Choroid plexus epithelial cell (primary cell): ENCODE data around the gene RIPOR1.
A peak's percentile ranks its signal among the peaks of the same experiment; 100 is the strongest.

Experiments
- DNase-seq: peaks from one replicate; pipeline ENCODE4 v3.0.0-alpha.2; 2010; ENCODE audit warnings: low read depth
- H3K4me3 ChIP-seq: 2 replicates; pipeline ENCODE4 v1.5.1; 2011; ENCODE audit warnings: low read depth, mild to moderate bottlenecking, control low read depth, low read length, moderate library complexity
- TF ChIP-seq, protein P1 (sequence below): conservative IDR thresholded peaks from 2 replicates; pipeline ENCODE4 v1.5.1; 2011; ENCODE audit warnings: low read depth, mild to moderate bottlenecking, control low read depth, inconsistent platforms, low read length, moderate library complexity

The RIPOR1 gene

DNA sequence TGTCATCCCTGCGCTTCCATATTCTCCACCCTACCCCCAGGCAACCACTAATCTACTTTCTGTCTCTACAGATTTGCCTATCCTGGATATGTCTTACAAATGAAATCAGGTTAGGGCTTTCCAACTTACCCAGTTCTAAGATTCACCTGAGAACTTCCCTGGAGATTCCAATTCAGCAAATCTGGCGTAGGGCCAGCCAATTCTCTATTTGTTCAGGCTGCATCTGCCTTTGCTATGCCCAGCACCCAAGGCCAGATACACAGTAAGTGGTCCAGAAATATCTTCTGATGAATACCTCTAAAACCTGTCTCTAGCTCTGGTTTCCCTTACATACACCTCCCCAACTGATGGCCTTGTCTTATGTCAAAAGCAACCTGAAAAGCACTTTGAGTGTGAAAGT is 23.3 kb downstream of the RIPOR1 start:
- no peak for DNase-seq
- TF ChIP-seq, protein P1, sequence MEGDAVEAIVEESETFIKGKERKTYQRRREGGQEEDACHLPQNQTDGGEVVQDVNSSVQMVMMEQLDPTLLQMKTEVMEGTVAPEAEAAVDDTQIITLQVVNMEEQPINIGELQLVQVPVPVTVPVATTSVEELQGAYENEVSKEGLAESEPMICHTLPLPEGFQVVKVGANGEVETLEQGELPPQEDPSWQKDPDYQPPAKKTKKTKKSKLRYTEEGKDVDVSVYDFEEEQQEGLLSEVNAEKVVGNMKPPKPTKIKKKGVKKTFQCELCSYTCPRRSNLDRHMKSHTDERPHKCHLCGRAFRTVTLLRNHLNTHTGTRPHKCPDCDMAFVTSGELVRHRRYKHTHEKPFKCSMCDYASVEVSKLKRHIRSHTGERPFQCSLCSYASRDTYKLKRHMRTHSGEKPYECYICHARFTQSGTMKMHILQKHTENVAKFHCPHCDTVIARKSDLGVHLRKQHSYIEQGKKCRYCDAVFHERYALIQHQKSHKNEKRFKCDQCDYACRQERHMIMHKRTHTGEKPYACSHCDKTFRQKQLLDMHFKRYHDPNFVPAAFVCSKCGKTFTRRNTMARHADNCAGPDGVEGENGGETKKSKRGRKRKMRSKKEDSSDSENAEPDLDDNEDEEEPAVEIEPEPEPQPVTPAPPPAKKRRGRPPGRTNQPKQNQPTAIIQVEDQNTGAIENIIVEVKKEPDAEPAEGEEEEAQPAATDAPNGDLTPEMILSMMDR = no peak
- no peak overlapping the region for H3K4me3 ChIP-seq

DNA sequence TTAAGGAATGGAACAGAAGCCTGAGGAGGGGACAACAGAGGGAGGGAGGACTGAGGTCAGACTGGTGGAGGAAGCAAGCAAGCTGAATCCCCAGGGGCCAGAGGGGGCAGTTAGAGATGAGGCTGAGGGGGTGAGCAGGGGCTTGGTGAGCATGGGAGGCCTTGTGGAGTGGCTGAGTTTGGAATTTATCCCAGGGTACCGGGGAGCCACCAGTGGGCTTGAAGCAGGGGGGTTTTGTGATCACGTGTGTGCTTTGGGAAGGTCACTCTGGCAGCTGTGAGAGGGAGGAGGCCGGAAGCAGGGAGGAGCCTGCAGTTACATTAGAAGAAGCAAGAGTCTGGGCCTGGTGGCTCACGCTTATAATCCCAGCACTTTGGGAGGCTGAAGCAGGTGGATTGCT is 23.8 kb downstream of the RIPOR1 start:
- DNase-seq = no peak
- no peak overlapping the region for H3K4me3 ChIP-seq
- TF ChIP-seq, protein P1 = no peak

GRCh38 chr16:67555795-67556212 is 27.2 kb downstream of the RIPOR1 start:
- H3K4me3 ChIP-seq = no peak overlapping the region
- DNase-seq = peak; percentile 67
- TF ChIP-seq, protein P1 = no peak

- TF ChIP-seq, protein P1 = no peak
- no peak overlapping the region for H3K4me3 ChIP-seq
- DNase-seq = no peak
These were observed 30.2 kb downstream of the RIPOR1 start for GRCh38 chr16:67558859-67559258.

DNA sequence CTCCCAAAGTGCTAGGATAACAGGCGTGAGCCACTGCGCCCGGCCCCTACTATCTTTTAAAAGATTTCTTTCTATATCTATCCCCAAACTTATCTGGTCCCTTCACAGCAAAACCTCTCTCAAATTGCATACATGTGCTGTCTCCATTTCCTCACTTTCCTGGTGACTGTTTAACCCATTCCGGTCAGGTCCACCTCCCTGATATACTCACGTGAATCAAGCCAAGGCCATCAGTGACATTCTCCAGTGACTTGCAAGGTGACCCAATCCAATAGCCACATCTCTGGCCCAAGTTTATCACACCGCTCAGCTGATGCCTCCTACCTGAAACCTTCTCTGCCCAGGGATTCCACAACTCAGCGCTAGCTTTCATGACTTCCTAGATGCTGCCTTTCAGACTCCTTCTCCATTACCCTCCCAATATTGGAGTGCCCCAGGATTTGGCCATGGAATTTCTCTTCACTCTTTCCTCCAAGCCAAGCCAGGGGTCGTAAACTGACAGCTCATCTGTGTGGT is 32.3 kb downstream of the RIPOR1 start:
- TF ChIP-seq, protein P1 = no peak
- DNase-seq = no peak
- no peak overlapping the region for H3K4me3 ChIP-seq

- TF ChIP-seq, protein P1 = no peak
- no peak for DNase-seq
- H3K4me3 ChIP-seq = peak overlapping the region; percentile 94
These were observed 32.8 kb downstream of the RIPOR1 start for GRCh38 chr16:67561501-67561823.

- H3K4me3 ChIP-seq = peak overlapping the region; percentile 94
- TF ChIP-seq, protein P1 = no peak
- DNase-seq = peak; percentile 98
These were observed 33.3 kb downstream of the RIPOR1 start for GRCh38 chr16:67561824-67562525.
